GM12878 (cell line): ENCODE measurements around the gene BORCS6.

Source experiments
- DPF2 ChIP-seq: fragments of 450-650 bp; IDR thresholded peaks from 2 replicates; pipeline ENCODE4 v1.6.1; 2017; ENCODE audit warnings: mild to moderate bottlenecking
- EP300 ChIP-seq, 2 experiments: fragments of 150-350 bp in 1 of 2; IDR thresholded peaks; 2 replicates each; pipeline ENCODE4 v1.6.1; 2011 to 2012; ENCODE audit warnings: low read depth in 2 of 2, low read length in 2 of 2, borderline replicate concordance in 1 of 2, improper control_type of control experiment in 1 of 2, inconsistent platforms in 1 of 2; ENCODE audit not compliant: control insufficient read depth in 1 of 2
- NR2C2 ChIP-seq: IDR thresholded peaks from 2 replicates; pipeline ENCODE4 v1.6.1; 2011; ENCODE audit warnings: borderline replicate concordance, low read depth; ENCODE audit not compliant: control insufficient read depth, insufficient read length
- PKNOX1 ChIP-seq: fragments of 450-650 bp; IDR thresholded peaks from 2 replicates; pipeline ENCODE4 v1.6.1; 2016; ENCODE audit warnings: mild to moderate bottlenecking
- POLR2A ChIP-seq: IDR thresholded peaks from 2 replicates; pipeline ENCODE4 v1.6.1; 2011; ENCODE audit warnings: low read depth, mild to moderate bottlenecking, low read length
- RELA ChIP-seq: fragments of 450-650 bp; IDR thresholded peaks from 2 replicates; pipeline ENCODE4 v1.8.0; 2014; ENCODE audit warnings: borderline replicate concordance; ENCODE audit not compliant: partially characterized antibody
- SMC3 ChIP-seq: IDR thresholded peaks from 2 replicates; pipeline ENCODE4 v1.6.1; 2011; ENCODE audit warnings: low read length, improper control_type of control experiment, borderline replicate concordance
- STAT1 ChIP-seq: fragments of 450-650 bp; conservative IDR thresholded peaks from 2 replicates; pipeline ENCODE4 v1.6.1; 2014; ENCODE audit warnings: antibody characterized with exemption, mild to moderate bottlenecking
- TAF1 ChIP-seq: IDR thresholded peaks from 2 replicates; pipeline ENCODE4 v1.6.1; 2011; ENCODE audit warnings: mild to moderate bottlenecking, low read depth, low read length, borderline replicate concordance
- TCF7 ChIP-seq: IDR thresholded peaks from 2 replicates; pipeline ENCODE4 v1.6.1; 2014; ENCODE audit warnings: antibody characterized with exemption, borderline replicate concordance
- ZNF274 ChIP-seq: IDR thresholded peaks from one replicate; pipeline ENCODE4 v1.8.0; 2011; ENCODE audit not compliant: insufficient read length, insufficient read depth
- TF ChIP-seq, protein P1 (sequence below), 3 experiments: IDR thresholded peaks in 2 of 3; conservative IDR thresholded peaks in 1 of 3; 2 replicates each; pipeline ENCODE4 v1.5.1; 2011; ENCODE audit warnings: low read depth in 3 of 3, low read length in 3 of 3, mild to moderate bottlenecking in 3 of 3, control low read depth in 2 of 3, moderate library complexity in 2 of 3, inconsistent platforms in 1 of 3, mixed read lengths in 1 of 3; ENCODE audit not compliant: control insufficient read depth in 2 of 3, insufficient read depth in 1 of 3; ENCODE audit errors: extremely low read depth in 1 of 3
- TF ChIP-seq, protein P2 (sequence below): fragments of 450-650 bp; IDR thresholded peaks from 2 replicates; pipeline ENCODE4 v1.6.1; 2017; ENCODE audit warnings: low read depth, mild to moderate bottlenecking, moderate library complexity
- TF ChIP-seq, protein P3 (sequence below): fragments of 450-650 bp; formaldehyde crosslinking; IDR thresholded peaks from 2 replicates; pipeline ENCODE4 v1.5.0; 2022; ENCODE audit warnings: mild to moderate bottlenecking, missing genetic modification characterization

DNA sequence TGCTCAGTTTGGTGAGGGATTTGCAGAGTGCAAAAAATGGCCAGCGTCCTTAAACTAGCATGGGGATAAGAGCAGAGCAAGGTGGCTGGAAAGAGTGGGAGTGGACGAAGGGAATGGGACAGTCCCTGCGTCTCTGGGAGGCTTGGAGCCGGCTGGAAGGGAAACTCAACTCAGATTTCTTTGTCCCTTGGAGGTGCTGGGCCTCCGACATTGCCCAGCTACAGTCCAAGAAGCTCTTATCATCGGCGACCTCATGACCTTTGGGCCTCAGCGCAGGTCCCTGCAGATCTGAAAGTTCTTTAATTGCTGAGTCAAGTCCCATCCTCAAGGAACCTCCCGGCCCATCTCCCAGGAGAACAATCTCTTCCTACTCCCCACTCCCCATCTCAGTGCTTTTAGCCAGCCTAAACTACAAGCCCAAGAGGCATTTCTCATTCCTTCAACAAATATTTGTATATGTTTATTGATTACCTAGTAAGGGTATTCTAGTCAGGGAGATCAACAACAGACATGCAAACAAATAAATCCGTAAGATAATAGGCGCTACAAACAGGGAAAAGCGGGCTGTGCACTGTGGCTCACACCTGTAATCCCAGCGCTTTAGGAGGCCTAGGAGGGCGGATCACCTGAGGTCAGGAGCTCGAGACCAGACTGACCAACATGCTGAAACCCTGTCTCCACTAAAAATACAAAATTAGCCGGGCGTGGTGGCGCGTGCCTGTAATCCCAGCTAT lies 12.8 kb downstream of the BORCS6 start:
- TF ChIP-seq STAT1 (no peak), PKNOX1 (no peak), POLR2A (no peak), EP300 (IDR thresholded peaks at IDR 0.05; ENCODE audit: borderline replicate concordance in 1 of 2, control insufficient read depth in 1 of 2, low read depth in 2 of 2, low read length in 2 of 2) (no peak), SMC3 (no peak), TAF1 (no peak), TCF7 (no peak), ZNF274 (no peak), NR2C2 (no peak), DPF2 (no peak), RELA (no peak)
- TF ChIP-seq, protein P1, sequence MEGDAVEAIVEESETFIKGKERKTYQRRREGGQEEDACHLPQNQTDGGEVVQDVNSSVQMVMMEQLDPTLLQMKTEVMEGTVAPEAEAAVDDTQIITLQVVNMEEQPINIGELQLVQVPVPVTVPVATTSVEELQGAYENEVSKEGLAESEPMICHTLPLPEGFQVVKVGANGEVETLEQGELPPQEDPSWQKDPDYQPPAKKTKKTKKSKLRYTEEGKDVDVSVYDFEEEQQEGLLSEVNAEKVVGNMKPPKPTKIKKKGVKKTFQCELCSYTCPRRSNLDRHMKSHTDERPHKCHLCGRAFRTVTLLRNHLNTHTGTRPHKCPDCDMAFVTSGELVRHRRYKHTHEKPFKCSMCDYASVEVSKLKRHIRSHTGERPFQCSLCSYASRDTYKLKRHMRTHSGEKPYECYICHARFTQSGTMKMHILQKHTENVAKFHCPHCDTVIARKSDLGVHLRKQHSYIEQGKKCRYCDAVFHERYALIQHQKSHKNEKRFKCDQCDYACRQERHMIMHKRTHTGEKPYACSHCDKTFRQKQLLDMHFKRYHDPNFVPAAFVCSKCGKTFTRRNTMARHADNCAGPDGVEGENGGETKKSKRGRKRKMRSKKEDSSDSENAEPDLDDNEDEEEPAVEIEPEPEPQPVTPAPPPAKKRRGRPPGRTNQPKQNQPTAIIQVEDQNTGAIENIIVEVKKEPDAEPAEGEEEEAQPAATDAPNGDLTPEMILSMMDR (IDR thresholded peaks at IDR 0.05 in 2 of 3, conservative IDR thresholded peaks at IDR 0.05 in 1 of 3; ENCODE audit: control insufficient read depth in 2 of 3, extremely low read depth in 1 of 3, insufficient read depth in 1 of 3, low read depth in 3 of 3, low read length in 3 of 3) = no peak
- TF ChIP-seq, protein P2, sequence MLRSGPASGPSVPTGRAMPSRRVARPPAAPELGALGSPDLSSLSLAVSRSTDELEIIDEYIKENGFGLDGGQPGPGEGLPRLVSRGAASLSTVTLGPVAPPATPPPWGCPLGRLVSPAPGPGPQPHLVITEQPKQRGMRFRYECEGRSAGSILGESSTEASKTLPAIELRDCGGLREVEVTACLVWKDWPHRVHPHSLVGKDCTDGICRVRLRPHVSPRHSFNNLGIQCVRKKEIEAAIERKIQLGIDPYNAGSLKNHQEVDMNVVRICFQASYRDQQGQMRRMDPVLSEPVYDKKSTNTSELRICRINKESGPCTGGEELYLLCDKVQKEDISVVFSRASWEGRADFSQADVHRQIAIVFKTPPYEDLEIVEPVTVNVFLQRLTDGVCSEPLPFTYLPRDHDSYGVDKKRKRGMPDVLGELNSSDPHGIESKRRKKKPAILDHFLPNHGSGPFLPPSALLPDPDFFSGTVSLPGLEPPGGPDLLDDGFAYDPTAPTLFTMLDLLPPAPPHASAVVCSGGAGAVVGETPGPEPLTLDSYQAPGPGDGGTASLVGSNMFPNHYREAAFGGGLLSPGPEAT = no peak
- TF ChIP-seq, protein P3, sequence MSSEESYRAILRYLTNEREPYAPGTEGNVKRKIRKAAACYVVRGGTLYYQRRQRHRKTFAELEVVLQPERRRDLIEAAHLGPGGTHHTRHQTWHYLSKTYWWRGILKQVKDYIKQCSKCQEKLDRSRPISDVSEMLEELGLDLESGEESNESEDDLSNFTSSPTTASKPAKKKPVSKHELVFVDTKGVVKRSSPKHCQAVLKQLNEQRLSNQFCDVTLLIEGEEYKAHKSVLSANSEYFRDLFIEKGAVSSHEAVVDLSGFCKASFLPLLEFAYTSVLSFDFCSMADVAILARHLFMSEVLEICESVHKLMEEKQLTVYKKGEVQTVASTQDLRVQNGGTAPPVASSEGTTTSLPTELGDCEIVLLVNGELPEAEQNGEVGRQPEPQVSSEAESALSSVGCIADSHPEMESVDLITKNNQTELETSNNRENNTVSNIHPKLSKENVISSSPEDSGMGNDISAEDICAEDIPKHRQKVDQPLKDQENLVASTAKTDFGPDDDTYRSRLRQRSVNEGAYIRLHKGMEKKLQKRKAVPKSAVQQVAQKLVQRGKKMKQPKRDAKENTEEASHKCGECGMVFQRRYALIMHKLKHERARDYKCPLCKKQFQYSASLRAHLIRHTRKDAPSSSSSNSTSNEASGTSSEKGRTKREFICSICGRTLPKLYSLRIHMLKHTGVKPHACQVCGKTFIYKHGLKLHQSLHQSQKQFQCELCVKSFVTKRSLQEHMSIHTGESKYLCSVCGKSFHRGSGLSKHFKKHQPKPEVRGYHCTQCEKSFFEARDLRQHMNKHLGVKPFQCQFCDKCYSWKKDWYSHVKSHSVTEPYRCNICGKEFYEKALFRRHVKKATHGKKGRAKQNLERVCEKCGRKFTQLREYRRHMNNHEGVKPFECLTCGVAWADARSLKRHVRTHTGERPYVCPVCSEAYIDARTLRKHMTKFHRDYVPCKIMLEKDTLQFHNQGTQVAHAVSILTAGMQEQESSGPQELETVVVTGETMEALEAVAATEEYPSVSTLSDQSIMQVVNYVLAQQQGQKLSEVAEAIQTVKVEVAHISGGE = no peak
